SU-DHL-6 (cell line): ENCODE measurements around the gene TLE6.

ENCODE experiments used
- H2AFZ ChIP-seq: fragments of 200-600 bp; sonication (generic); 2 replicates; pipeline ENCODE4 v1.6.1; 2014; ENCODE audit warnings: low read depth, mild to moderate bottlenecking, moderate library complexity, mixed read lengths, antibody characterized with exemption, low read length; ENCODE audit not compliant: severe bottlenecking
- H3F3A ChIP-seq: fragments of 200-600 bp; shearing (Covaris generic); 2 replicates; pipeline ENCODE4 v1.6.0; 2016; ENCODE audit warnings: antibody characterized with exemption, mild to moderate bottlenecking; ENCODE audit not compliant: insufficient read depth
- H3K27ac ChIP-seq: fragments of 200-600 bp; sonication (generic); 2 replicates; pipeline ENCODE4 v1.5.1; 2016; ENCODE audit warnings: low read depth, mild to moderate bottlenecking, low read length, moderate library complexity, mixed read lengths
- H3K27me3 ChIP-seq: fragments of 200-600 bp; sonication (generic), shearing (Covaris generic); 2 replicates; pipeline ENCODE4 v1.6.0; 2014; ENCODE audit warnings: mild to moderate bottlenecking, low read length
- H3K36me3 ChIP-seq: fragments of 200-600 bp; sonication (generic); 2 replicates; pipeline ENCODE4 v1.6.1; 2014; ENCODE audit warnings: mild to moderate bottlenecking, low read length, mixed read lengths
- H3K4me2 ChIP-seq: fragments of 300-600, 200-600 bp; shearing (Covaris generic), sonication (generic); 2 replicates; pipeline ENCODE4 v1.6.0; 2014; ENCODE audit warnings: low read length, low read depth, mild to moderate bottlenecking; ENCODE audit not compliant: poor library complexity, severe bottlenecking
- H3K4me3 ChIP-seq: fragments of 200-600 bp; sonication (generic); 2 replicates; pipeline ENCODE4 v1.5.1; 2014; ENCODE audit warnings: antibody characterized with exemption, low read length, mild to moderate bottlenecking, mixed read lengths; ENCODE audit not compliant: insufficient read depth, poor library complexity, severe bottlenecking
- H3K79me2 ChIP-seq: fragments of 200-600 bp; sonication (generic); 2 replicates; pipeline ENCODE4 v1.6.1; 2014; ENCODE audit warnings: mild to moderate bottlenecking, low read length, moderate library complexity; ENCODE audit not compliant: insufficient read depth
- H3K9ac ChIP-seq: fragments of 200-600 bp; sonication (generic); 2 replicates; pipeline ENCODE4 v1.7.0; 2014; ENCODE audit warnings: mild to moderate bottlenecking, low read length
- H3K9me2 ChIP-seq: fragments of 200-600 bp; sonication (generic); replicated peaks from 2 replicates; pipeline ENCODE4 v1.6.1; 2014; ENCODE audit warnings: low read length; ENCODE audit not compliant: insufficient read depth
- H3K9me3 ChIP-seq: fragments of 200-600 bp; sonication (generic); 2 replicates; pipeline ENCODE4 v1.6.1; 2014; ENCODE audit warnings: low read length, mixed read lengths; ENCODE audit not compliant: insufficient read depth
- H4K20me1 ChIP-seq: fragments of 200-600 bp; sonication (generic); 2 replicates; pipeline ENCODE4 v1.6.1; 2014; ENCODE audit warnings: low read depth, mild to moderate bottlenecking, antibody characterized with exemption, low read length, moderate library complexity, mixed read lengths
- CTCF ChIP-seq: fragments of 200-600 bp; sonication (generic); IDR thresholded peaks from one replicate; pipeline ENCODE4 v1.5.1; 2017; ENCODE audit warnings: antibody characterized with exemption, mild to moderate bottlenecking, low read length, moderate library complexity; ENCODE audit not compliant: insufficient read depth, poor library complexity, severe bottlenecking
- EZH2phosphoT487 ChIP-seq: fragments of 200-600 bp; sonication (generic), shearing (Covaris generic); conservative IDR thresholded peaks from 2 replicates; pipeline ENCODE4 v1.6.1; 2018; ENCODE audit warnings: mild to moderate bottlenecking, antibody characterized with exemption, low read length, moderate library complexity, mixed read lengths

TLE6 gene

DNA sequence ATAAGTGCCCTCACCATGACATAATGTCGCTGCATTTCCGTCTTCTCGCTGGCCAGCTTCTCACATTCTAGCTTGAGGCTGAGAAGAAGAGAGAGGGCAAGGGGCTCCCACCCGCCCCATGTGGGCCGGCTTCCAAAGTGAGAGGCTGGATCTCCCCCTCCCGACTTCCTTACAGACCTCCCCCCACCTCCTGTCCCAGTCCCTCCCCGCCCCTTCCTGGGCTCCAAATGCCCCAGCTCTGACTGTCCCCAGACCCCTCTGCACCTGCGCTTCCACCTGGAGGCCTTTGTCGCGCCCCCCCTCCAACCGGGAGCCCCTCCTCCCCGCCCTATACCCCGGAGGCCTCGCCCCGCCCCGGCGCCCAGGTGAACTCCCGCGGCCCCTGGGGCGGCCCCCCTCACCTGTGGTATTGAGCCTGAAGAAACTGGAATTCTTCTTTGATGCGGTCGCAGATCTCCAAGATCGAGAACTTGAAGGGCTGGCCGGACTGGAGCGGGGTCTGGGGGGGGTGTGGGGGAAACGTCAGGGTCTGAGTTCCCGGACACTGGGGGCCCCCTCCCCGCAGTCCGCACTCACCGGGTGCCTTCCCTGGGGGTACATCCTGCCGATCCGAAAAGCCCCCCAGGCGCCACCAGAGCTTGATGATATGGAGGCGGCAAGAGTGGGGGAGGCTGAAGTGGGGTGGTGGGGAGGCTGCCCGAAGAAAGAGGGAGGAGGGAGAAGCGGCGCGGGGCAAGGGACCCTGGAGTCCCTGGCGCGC lies 51.1 kb downstream of the TLE6 start:
- Histone ChIP-seq H3K9me3 (no peaks in the 10 kb centered on the region), H3K27ac (no peak overlapping the region), H3K4me2 (peak overlapping the region; percentile 33), H4K20me1 (no peaks in the 10 kb centered on the region), H3K36me3 (no peaks in the 10 kb centered on the region), H3F3A (no peaks in the 10 kb centered on the region), H2AFZ (no peak overlapping the region), H3K9ac (no peak overlapping the region), H3K4me3 (no peak overlapping the region), H3K27me3 (no peaks in the 10 kb centered on the region), H3K79me2 (no peaks in the 10 kb centered on the region), H3K9me2 (no peaks in the 10 kb centered on the region)
- no peak for TF ChIP-seq CTCF
- TF ChIP-seq EZH2phosphoT487 = no peak

- Histone ChIP-seq H3K4me3 (no peak within 1 kb of the TSS), H2AFZ (no peak within 1 kb of the TSS), H3K27me3 (no peaks in the 10 kb centered on the region), H3K27ac (no peak within 1 kb of the TSS), H4K20me1 (no peaks in the 10 kb centered on the region), H3K79me2 (no peaks in the 10 kb centered on the region), H3K4me2 (peak within 1 kb of the TSS; percentile 33), H3K36me3 (no peaks in the 10 kb centered on the region), H3K9me3 (no peaks in the 10 kb centered on the region), H3K9me2 (no peaks in the 10 kb centered on the region), H3K9ac (no peak within 1 kb of the TSS), H3F3A (no peaks in the 10 kb centered on the region)
- TF ChIP-seq CTCF (no peak), EZH2phosphoT487 (no peak)
Observed at GRCh38 chr19:3029065-3029923, 51.9 kb downstream of the TLE6 start, which contains the start of gene TLE2. Gene TLE2 (minus strand): TSS chr19:3029280. CDS start chr19:3028904, 376 bp downstream.

GRCh38 chr19:3031607-3031867 lies 54.2 kb downstream of the TLE6 start:
- H3K4me3 ChIP-seq = no peak overlapping the region

More at GRCh38 chr19:3031607-3031867, 54.2 kb downstream of the TLE6 start:
- no peaks in the 10 kb centered on the region for H3K27me3 ChIP-seq
- H3K9me3 ChIP-seq = no peaks in the 10 kb centered on the region
- H3K36me3 ChIP-seq = no peaks in the 10 kb centered on the region
- no peaks in the 10 kb centered on the region for H4K20me1 ChIP-seq
- no peaks in the 10 kb centered on the region for H3K79me2 ChIP-seq
- no peak overlapping the region for H2AFZ ChIP-seq
- H3K9me2 ChIP-seq = no peaks in the 10 kb centered on the region
- H3K4me2 ChIP-seq = no peak overlapping the region
- no peak overlapping the region for H3K27ac ChIP-seq
- no peaks in the 10 kb centered on the region for H3F3A ChIP-seq
- TF ChIP-seq EZH2phosphoT487 (no peak), CTCF (no peak)
- no peak overlapping the region for H3K9ac ChIP-seq
